Natural killer cell (primary cell): ENCODE results near the gene NFE2L3. TPM values are rescaled to one million over a fixed set of nuclear protein-coding genes. Genes with fewer than 3 reads are reported as not detected.

Experiments used
- ATAC-seq, 3 donors: fragments of 150-1000 bp in 2 of 3; fragments of 200-7000 bp in 1 of 3; cut with Tn5 transposase; 1 replicate in 1 of 3; 2 replicates in 2 of 3; pipeline ENCODE4 v1.10.0; 2021; ENCODE audit warnings: mild to moderate bottlenecking in 2 of 3, moderate library complexity in 2 of 3
- DNase-seq, 2 donors: peaks; one replicate each; pipeline versions ENCODE4 v3.0.0 to v3.0.0-alpha.2; 2013 to 2021; ENCODE audit warnings: mixed read lengths in 1 of 2
- H3K27ac ChIP-seq: one replicate; pipeline ENCODE4 v1.5.1; 2013; ENCODE audit warnings: mild to moderate bottlenecking, low read length
- H3K27me3 ChIP-seq: one replicate; pipeline ENCODE4 v1.6.1; 2013; ENCODE audit warnings: low read length; ENCODE audit not compliant: control insufficient read depth, insufficient read depth
- H3K36me3 ChIP-seq: one replicate; pipeline ENCODE4 v1.6.1; 2013; ENCODE audit warnings: low read length; ENCODE audit not compliant: control insufficient read depth, insufficient read depth
- H3K4me1 ChIP-seq: one replicate; pipeline ENCODE4 v1.6.1; 2013; ENCODE audit warnings: low read length; ENCODE audit not compliant: control insufficient read depth, insufficient read depth
- H3K4me3 ChIP-seq: one replicate; pipeline ENCODE4 v1.5.1; 2013; ENCODE audit warnings: low read length
- H3K9me3 ChIP-seq: one replicate; pipeline ENCODE4 v1.6.1; 2013; ENCODE audit warnings: low read length; ENCODE audit not compliant: control insufficient read depth, insufficient read depth
- H3K27ac Mint-ChIP-seq, 2 donors: one replicate each; pipeline ENCODE4 v1.8.0; 2022; ENCODE audit warnings: mild to moderate bottlenecking in 2 of 2, mixed read lengths in 2 of 2, moderate library complexity in 1 of 2
- H3K27me3 Mint-ChIP-seq, 2 donors: one replicate each; pipeline ENCODE4 v1.8.0; 2022; ENCODE audit warnings: low read depth in 2 of 2, mixed read lengths in 2 of 2
- H3K36me3 Mint-ChIP-seq: one replicate; pipeline ENCODE4 v1.8.0; 2022; ENCODE audit warnings: mixed read lengths
- H3K4me1 Mint-ChIP-seq, 2 donors: one replicate each; pipeline ENCODE4 v1.8.0; 2022; ENCODE audit warnings: mixed read lengths in 2 of 2
- H3K4me3 Mint-ChIP-seq: one replicate; pipeline ENCODE4 v1.8.0; 2022; ENCODE audit warnings: mild to moderate bottlenecking, moderate library complexity, mixed read lengths
- H3K9me3 Mint-ChIP-seq, 2 donors: one replicate each; pipeline ENCODE4 v1.8.0; 2022; ENCODE audit warnings: mixed read lengths in 2 of 2
- CTCF ChIP-seq: fragments of 200-600 bp; IDR thresholded peaks from one replicate; pipeline ENCODE4 v1.8.0; 2022; ENCODE audit warnings: antibody characterized with exemption
- WGBS: methylation state at CpG from one replicate; pipeline ENCODE4 v1.1.7; 2013; ENCODE audit warnings: missing lambda C conversion rate; ENCODE audit not compliant: insufficient coverage; 5-methylcytosine and 5-hydroxymethylcytosine counted together
- intact Hi-C: fragments of 100-400 bp; cut with micrococcal nuclease; formaldehyde crosslinking; loops from one replicate; pipeline ENCODE4 v1.14.2; 2022
- total RNA-seq, 4 donors: library from RNA; stranded (reverse); fragments of 120-200 nt in 1 of 4; gene quantifications; one replicate each; pipeline versions ENCODE4 v1.2.3 to v1.2.4, GENCODE V29; 2013 to 2022

Gene NFE2L3
- total RNA-seq, 3 donors from 2014 or later (not counting 1 experiment from before 2014, with no cell fraction given), result 0.68 to 2.0 (median 1.00) TPM

- Histone ChIP-seq H3K27ac (no peak overlapping the region), H3K36me3 (peaks cover 4% of the 10 kb centered on the region), H3K9me3 (no peaks in the 10 kb centered on the region), H3K4me3 (no peak overlapping the region), H3K27me3 (no peaks in the 10 kb centered on the region), H3K4me1 (peaks cover 26% of the 10 kb centered on the region)
- ATAC-seq (no peak), DNase-seq (no peak)
- H3K36me3 Mint-ChIP-seq, result no peaks in the 10 kb centered on the region
- peaks cover 59 to 68% of the 10 kb centered on the region in 2 donors for H3K4me1 Mint-ChIP-seq
- intact Hi-C loops, result no loop called here
- peak overlapping the region; percentile 69 to 100 for H3K27ac Mint-ChIP-seq
- no peaks in the 10 kb centered on the region for H3K9me3 Mint-ChIP-seq
- peak overlapping the region; percentile 40 for H3K4me3 Mint-ChIP-seq
- TF ChIP-seq CTCF, result no peak
- no peaks in the 10 kb centered on the region for H3K27me3 Mint-ChIP-seq
- WGBS, result no CpG with 5 or more reads among the region's 3 CpGs
Measured at GRCh38 chr7:26181474-26182227, 29.7 kb downstream of the NFE2L3 start.

GRCh38 chr7:26182283-26182682 is 30.3 kb downstream of the NFE2L3 start:
- Mint-ChIP-seq H3K27me3 (no peaks in the 10 kb centered on the region), H3K9me3 (no peaks in the 10 kb centered on the region), H3K27ac (peak overlapping the region; percentile 100), H3K4me1 (peaks cover 65 to 73% of the 10 kb centered on the region in 2 donors), H3K36me3 (no peaks in the 10 kb centered on the region), H3K4me3 (no peak overlapping the region)
- Histone ChIP-seq H3K9me3 (no peaks in the 10 kb centered on the region), H3K27ac (peak overlapping the region; percentile 8), H3K4me1 (peaks cover 26% of the 10 kb centered on the region), H3K36me3 (peaks cover 4% of the 10 kb centered on the region), H3K4me3 (no peak overlapping the region), H3K27me3 (no peaks in the 10 kb centered on the region)
- DNase-seq, result no peak
- no peak for TF ChIP-seq CTCF
- WGBS, result 94% methylated on average over 6 of the region's 6 CpGs
- intact Hi-C loops, result no loop called here
- no peak for ATAC-seq

GRCh38 chr7:26182706-26183105 is 30.7 kb downstream of the NFE2L3 start:
- H3K9me3 Mint-ChIP-seq, result no peaks in the 10 kb centered on the region
- no peak for ATAC-seq
- H3K4me1 ChIP-seq, result peaks cover 26% of the 10 kb centered on the region

More at GRCh38 chr7:26182706-26183105, 30.7 kb downstream of the NFE2L3 start:
- Histone ChIP-seq H3K4me3 (no peak overlapping the region), H3K36me3 (peaks cover 5% of the 10 kb centered on the region), H3K27me3 (no peaks in the 10 kb centered on the region), H3K27ac (peak overlapping the region; percentile 8), H3K9me3 (no peaks in the 10 kb centered on the region)
- DNase-seq, result no peak
- Mint-ChIP-seq H3K4me1 (peaks cover 70 to 76% of the 10 kb centered on the region in 2 donors), H3K4me3 (no peak overlapping the region), H3K27ac (peak overlapping the region; percentile 100), H3K27me3 (no peaks in the 10 kb centered on the region), H3K36me3 (no peaks in the 10 kb centered on the region)
- 89% methylated on average over 8 of the region's 8 CpGs for WGBS
- TF ChIP-seq CTCF, result no peak
- intact Hi-C loops, result no loop called here
